Ramos (cell line): ENCODE measurements around the gene GAD2.

ENCODE experiments used
- in situ Hi-C: fragments of 300-500 bp; cut with MboI; formaldehyde crosslinking; loops from one replicate; pipeline ENCODE4 v1.14.3; 2022; ENCODE audit warnings: low sequenced_read_pairs; ENCODE audit not compliant: unreplicated experiment

GAD2 gene

GRCh38 chr10:26216585-26217395, at the start of gene GAD2:
Gene GAD2, plus strand, starts transcription at chr10:26216774. Its CDS starts 36 bp downstream, at chr10:26216810.
- in situ Hi-C loops, result no loop called here

DNA sequence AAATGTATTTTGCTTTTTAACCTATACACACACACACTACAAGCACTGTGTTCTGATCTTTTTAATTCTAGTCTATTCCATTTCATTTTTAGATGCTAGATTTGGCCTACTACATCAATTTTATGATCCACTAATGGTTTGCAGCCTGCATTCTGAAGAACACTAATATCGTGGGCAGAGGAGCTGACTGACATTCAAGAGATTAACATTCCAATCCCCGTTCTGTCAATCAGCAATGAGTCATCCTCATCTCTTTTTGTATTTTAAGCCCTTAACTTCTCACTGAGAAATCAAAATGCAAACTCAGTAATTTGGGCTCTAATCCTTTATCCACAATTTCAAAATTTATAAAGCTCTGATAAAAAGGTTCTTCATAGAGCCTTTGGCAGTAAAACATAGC, 47.1 kb upstream of the GAD2 start:
- in situ Hi-C loops, result no loop called here

GRCh38 chr10:26172131-26172530, 44.4 kb upstream of the GAD2 start:
- in situ Hi-C loops, result no loop called here

- in situ Hi-C loops, result no loop called here
These were observed 42.7 kb upstream of the GAD2 start for GRCh38 chr10:26173837-26174236.

DNA sequence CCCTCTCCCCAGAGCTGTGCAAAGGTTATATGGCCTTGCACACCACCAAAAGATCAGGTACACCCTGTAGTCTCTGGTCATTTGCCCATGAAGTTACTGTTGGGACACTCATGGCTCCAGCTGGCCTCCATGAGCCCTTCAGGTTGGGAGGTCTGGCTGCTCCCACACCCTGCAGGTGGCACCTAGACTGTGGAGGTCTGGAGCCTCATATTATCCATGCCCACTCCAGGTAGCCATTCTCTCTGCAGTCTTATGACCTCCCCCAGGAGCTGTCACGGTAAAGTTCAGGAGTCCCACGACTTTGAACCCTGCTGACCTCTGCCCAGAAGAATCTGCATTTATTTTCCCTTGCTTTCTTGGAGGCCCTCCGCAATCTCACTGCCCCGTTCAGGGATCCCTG, 39.2 kb upstream of the GAD2 start:
- in situ Hi-C loops, result no loop called here

- in situ Hi-C loops, result no loop called here
These were observed 22.3 kb upstream of the GAD2 start for GRCh38 chr10:26194275-26194674.

GRCh38 chr10:26197248-26197647, 19.3 kb upstream of the GAD2 start:
- in situ Hi-C loops, result no loop called here

DNA sequence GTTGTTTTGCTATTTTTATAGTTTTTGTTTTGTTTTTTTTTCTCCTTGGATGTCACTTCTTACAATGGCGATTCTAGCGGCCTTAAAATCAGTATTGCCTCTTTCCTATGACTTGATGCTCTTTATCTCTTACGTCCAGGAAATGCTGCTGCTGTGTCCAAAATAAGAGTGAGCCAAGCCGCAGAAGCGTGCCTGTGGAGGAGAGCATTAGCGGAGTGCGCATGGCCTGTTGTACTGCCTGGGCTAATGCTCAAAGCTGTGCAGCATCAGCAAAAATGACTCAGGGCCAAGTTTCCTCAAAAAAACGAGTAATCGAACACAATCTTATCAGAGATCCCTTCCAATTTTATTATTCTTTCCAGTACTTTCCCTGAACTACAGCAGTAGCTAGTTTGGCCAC, 18.5 kb upstream of the GAD2 start:
- in situ Hi-C loops, result no loop called here

DNA sequence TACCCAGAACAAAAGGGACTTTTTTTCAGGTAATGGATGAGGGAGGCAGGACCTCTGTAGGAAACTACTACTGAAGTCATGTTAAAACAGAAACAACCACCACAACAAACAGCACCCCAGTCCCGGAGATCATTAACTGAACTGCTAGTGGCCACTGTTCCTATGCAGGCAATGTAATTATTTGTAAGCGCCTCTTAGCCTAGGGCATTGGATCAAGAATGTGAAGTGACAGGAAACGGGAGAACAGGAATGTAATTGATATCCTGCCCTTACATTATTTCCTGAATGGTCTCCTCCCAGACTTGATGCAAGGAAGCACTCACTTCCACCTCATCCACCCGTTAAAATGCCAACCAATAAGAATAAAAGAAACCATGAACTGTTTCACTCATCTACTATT, 16.7 kb upstream of the GAD2 start:
- in situ Hi-C loops, result no loop called here

DNA sequence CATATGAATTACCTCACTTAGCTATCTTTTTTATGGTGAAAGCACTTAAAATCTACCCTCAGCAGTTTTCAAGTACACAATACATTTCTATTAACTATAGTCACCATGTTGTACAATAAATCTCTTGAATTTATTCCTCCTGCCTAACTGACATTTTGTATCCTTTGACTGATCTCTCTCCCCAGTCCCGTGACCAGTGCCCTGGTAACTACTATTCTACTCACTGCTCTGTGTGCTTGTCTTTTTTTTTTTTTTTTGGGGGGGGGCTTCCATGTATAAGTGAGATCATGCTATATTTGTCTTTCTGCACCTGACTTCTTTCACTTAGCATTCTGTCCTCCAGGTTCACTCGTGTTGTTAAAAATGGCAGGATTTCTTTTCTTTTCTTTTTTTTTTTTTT, 11.4 kb upstream of the GAD2 start:
- in situ Hi-C loops, result no loop called here

DNA sequence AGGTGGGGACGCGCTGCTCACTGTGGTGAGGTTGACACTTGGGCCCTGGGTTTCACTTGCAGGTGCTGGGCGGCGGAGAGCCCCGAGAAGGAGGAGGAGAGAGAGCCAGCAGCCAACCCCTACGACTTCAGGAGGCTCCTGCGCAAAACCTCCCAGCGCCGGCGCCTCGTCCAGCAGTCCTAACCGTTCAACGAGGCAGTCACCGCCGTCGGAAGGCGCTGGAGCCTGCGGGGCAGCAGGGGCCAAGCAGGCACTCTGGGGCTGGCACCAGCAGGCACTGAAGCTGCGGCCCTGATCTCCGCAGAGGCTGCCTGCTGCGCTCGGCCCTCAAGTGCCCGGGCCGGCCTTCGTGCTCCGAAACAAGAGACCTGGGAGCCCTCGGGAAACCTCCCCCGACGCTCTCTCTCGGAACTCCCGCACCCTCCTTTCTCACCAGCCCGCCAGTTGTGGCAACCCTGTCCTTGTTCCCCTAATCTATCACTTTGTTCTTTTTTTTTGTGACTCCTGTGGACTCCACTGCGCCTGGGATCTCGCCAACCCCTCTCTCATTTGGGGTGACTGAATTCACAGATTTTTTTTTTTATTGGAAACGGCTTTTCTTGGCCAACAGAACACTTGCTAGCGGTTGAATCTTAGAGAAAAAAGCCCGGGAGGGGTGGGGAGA, 4.7 kb upstream of the GAD2 start:
- in situ Hi-C loops, result no loop called here

GRCh38 chr10:26212511-26212910, 4.1 kb upstream of the GAD2 start:
- in situ Hi-C loops, result no loop called here

DNA sequence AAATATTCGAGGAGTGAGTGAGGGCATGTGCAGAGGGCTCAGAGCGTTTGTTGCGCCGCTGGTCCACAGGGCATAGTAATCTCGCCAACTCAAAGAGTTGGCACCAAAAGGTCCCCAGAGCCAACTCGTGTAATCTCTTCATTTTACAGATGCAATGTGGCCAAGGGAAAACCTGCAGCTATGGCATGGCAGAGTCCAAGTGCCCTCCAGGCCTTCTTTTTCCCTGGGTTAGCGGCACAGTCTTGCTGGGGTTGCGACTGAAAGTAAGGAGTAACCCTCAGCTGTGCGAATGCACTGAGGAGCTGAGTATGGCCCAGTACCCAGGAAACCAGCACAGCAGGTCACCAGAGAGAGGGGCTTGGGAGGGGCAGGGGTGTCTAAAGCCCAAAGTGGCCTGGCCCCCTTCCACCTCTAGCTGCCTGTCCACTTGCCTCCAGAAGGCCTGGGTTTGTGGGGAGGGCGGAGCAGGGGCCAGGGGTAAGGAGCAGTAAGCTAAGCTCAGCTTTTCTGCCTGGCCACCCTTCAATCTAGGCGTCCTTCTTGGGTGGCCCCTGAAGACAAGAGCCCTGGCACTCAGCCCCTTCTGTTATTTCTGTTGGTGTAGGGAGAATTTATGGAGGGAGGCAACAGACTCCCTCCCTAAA, 3.3 kb upstream of the GAD2 start:
- in situ Hi-C loops, result no loop called here

DNA sequence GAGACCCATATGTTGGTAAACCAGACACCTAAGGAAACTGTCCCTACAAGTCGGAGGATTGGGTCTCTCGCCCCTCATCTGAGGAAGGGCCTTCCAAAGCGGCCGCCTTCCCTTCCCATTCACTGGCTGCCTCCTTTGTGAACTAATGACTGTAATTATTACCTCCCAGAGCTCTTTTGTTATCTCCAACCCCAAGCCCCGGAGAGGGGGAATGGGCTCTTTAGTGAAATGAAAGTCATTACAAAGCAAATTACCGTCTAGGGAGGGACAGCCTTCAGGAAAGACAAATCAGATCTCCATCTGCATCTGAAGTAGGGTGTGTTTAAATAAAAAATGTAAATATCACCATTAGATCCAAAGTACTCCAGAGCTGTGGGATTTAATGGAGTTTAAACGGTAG, 2.6 kb upstream of the GAD2 start:
- in situ Hi-C loops, result no loop called here

DNA sequence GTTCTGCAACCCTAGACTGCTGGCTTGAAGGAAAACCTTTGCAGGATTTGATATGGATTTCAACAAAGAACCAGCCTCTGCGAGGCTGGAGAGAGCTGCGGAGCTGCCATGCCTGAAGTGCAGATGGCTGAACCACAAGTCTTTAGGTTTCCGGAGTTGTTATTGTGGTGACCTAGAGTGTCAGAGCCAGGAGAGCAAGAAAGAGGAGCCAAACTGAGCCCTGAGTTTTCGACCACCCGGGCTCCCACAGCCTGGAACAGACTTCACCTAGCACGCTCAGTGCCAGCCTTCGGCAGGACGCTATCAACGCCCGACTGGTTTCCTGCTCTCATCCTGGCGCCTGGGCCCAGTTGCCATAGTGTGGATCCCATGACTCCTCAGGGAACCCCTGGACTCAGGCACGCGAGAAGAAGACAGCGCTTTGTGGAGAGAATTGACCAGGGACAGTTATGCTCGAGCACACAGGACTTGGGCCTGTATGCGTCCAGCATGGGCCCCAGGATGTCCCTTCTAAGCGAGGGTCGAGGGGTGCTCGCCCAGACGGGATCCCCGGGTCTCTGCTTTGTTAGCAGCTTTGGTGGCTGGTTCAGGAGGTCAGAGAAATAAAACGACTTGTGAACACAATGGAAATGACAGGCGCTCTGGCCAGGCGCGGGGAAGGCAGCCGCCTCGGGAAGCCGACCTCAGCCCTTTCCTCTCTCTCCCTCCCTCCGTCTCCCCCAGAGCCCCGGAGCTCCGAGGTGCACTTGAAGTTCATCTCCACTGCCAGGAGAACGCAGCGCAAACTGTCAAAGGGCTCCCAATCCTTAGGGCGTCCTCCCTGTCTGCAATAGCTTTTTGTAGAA, 1.8 kb upstream of the GAD2 start:
- in situ Hi-C loops, result no loop called here

DNA sequence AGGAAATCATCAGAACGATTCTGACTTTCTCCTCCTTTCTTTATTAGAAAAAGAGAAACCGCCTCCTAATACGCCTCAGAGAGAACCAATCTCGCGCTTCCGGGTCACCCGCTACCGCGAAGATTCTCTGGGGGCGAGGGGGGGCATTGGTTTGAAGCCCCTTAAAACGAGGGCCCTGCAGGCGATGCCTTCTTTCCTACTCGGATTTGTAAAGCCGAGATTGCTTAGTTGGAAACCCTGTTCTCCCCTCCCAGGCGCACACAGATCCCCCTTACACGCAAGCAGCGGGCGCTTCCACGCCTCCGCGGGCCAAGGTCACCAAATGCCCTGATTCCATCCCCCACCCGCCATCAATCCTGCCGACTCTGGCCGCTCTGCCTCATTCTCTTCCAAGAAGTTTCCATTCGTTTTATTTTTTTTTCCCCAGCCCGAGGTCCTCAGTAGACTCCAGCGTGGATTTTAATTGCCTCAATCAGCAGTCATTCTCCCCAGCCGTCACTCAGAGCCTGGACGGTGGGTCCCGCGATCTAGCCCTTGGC, 1.1 kb upstream of the GAD2 start:
- in situ Hi-C loops, result no loop called here

- in situ Hi-C loops, result no loop called here
These were observed 514 bp upstream of the GAD2 start for GRCh38 chr10:26215935-26216584.

DNA sequence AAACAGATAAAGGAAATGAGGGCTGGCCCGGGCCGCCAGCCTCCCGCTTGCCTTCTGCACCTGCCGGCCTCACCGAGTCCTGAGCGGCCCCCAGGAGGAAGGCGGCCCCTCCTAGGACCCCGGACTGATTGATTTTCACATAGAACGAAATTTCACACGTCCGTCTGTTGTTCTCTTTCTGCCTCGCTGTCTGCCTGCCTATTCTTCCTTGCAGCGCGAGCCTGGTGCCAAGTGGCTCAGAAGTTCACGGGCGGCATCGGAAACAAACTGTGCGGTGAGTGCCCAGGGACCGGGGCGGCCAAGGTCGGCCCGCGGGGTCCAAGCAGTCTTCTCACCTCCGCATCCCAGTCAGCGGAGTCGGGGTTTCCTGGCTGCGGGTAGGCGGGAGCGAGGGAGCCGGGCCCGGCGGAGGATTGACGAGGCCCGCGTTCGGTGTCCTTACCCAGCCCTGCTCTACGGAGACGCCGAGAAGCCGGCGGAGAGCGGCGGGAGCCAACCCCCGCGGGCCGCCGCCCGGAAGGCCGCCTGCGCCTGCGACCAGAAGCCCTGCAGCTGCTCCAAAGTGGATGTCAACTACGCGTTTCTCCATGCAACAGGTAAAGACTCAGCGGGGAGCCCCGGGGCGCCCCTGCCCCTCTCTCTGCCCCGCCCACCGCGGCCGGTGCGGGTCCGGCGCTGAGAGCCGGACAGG, 967 bp downstream of the GAD2 start:
- in situ Hi-C loops, result no loop called here

GRCh38 chr10:26219676-26220075, 3.1 kb downstream of the GAD2 start:
- in situ Hi-C loops, result no loop called here
